ENCODE data around the gene CHD6. TPM values are rescaled to one million over a fixed set of nuclear protein-coding genes. Genes with fewer than 3 reads are reported as not detected.

CHD6 gene
- total RNA-seq, 6 experiments from 2014 or later, result 9.3 to 24.1 (median 16.6) TPM

DNA sequence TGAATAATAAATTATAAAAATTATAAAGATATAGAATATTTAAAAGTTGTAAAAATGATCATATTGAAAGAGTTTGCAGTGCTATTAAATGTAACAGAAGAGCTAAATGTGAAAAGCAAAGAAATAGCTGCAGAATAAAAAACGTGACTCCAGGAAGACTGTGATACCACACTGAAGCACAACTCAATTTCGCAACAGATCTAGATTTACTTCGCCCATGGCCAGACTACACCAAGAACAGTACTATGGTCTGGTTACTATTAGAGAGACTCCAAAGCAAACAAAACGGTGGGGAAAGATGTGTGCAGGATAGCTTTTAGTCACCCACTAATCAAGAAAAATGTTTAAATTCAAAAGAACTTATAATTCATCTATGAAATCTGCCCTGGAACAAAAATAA lies 1.9 kb downstream of the CHD6 start:
- H3K4me1 ChIP-seq, result peaks cover 0 to 30% (median 14%) of the 10 kb centered on the region in 4 donors
- intact Hi-C loops (cut with DNase I), result no loop called here
- DNase-seq (no peak), ATAC-seq (peak in 3 of 4 donors; percentile 26 to 43 (median 33))
- no peaks in the 10 kb centered on the region for H3K36me3 ChIP-seq
- H3K27me3 ChIP-seq, result no peaks in the 10 kb centered on the region
- WGBS (ENCODE audit: insufficient coverage, low coverage, low lambda C conversion rate, missing lambda C conversion rate), result 23% methylated on average over 4 of the region's 4 CpGs
- TF ChIP-seq, protein P1, sequence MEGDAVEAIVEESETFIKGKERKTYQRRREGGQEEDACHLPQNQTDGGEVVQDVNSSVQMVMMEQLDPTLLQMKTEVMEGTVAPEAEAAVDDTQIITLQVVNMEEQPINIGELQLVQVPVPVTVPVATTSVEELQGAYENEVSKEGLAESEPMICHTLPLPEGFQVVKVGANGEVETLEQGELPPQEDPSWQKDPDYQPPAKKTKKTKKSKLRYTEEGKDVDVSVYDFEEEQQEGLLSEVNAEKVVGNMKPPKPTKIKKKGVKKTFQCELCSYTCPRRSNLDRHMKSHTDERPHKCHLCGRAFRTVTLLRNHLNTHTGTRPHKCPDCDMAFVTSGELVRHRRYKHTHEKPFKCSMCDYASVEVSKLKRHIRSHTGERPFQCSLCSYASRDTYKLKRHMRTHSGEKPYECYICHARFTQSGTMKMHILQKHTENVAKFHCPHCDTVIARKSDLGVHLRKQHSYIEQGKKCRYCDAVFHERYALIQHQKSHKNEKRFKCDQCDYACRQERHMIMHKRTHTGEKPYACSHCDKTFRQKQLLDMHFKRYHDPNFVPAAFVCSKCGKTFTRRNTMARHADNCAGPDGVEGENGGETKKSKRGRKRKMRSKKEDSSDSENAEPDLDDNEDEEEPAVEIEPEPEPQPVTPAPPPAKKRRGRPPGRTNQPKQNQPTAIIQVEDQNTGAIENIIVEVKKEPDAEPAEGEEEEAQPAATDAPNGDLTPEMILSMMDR (IDR thresholded peaks at IDR 0.05), result no peak
- no peak for TF ChIP-seq POLR2A (IDR thresholded peaks at IDR 0.05)
- no peak overlapping the region for H3K4me3 ChIP-seq
- no peak overlapping the region for H3K27ac ChIP-seq
- no peaks in the 10 kb centered on the region for H3K9me3 ChIP-seq

DNA sequence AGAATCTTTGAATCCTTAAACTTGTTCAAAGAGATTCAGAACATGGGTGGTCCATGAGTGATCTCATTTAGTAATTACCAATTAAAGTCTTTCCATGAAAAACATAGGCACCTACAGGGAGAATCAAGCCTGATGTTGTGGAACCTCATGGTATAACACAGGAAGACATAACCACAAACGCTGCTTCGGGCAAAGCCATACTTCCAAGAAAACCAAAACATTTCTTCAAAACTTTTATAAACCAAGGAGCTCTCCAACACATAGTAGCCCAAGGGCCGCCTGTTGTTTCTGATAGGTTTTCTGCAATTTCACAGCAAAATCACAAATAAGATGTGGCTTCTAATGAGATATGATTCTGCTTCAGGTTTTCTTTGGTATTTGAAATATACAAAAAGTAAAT lies 2.5 kb downstream of the CHD6 start:
- no peak overlapping the region for H3K27ac ChIP-seq
- no peaks in the 10 kb centered on the region for H3K36me3 ChIP-seq
- intact Hi-C loops (cut with DNase I), result no loop called here
- 64% methylated on average over 3 of the region's 3 CpGs for WGBS (ENCODE audit: insufficient coverage, low coverage, low lambda C conversion rate, missing lambda C conversion rate)
- no peak overlapping the region for H3K4me3 ChIP-seq
- no peaks in the 10 kb centered on the region for H3K9me3 ChIP-seq
- no peaks in the 10 kb centered on the region for H3K27me3 ChIP-seq
- DNase-seq, result no peak
- no peak for ATAC-seq
- H3K4me1 ChIP-seq, result peaks cover 0 to 30% (median 14%) of the 10 kb centered on the region in 4 donors
- no peak for TF ChIP-seq POLR2A (IDR thresholded peaks at IDR 0.05)
- TF ChIP-seq, protein P1 (IDR thresholded peaks at IDR 0.05), result no peak

DNA sequence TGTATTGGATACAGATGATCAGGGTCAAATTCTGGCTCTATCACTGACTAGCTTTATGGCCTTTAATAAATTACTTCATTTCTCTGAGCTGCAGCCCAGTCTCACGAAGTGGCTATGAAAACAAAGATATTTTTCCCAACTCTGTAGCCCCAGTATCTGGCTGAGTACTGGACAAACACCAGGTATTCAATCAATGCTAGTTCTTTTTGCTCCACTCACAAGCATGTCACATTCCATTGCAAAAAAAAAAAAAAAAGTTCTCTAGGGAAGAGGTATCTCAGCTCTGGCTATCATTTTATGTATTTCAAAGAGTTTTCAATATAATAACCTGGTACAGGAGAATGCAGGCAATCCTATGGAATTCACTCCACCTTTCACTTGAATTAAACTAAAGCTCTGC lies 3.1 kb downstream of the CHD6 start:
- Histone ChIP-seq H3K4me1 (peaks cover 0 to 30% (median 14%) of the 10 kb centered on the region in 4 donors), H3K36me3 (no peaks in the 10 kb centered on the region)
- 30% methylated on average over 1 of the region's 1 CpG for WGBS (ENCODE audit: insufficient coverage, low coverage, low lambda C conversion rate, missing lambda C conversion rate)

DNA sequence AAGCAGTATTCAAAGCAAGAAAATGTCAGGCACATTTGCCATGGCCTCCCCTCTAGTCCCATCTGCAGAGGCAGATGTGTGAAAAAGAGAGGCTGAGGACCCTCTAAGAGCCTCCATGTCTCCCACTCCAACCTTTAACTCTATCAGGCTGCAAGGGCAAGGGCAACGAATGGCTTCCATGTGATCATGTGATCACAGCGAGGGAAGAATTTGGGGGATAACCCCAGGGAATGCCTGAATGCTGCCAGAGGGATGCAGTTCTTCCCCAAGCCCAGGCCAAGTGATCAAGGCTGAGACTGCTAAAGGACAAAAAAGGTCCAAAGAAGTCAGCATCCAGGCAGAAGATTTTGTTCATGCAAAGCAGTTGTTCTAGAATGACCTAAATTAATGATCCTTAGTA lies 4.9 kb downstream of the CHD6 start:
- ATAC-seq, result no peak
- no peak overlapping the region for H3K27ac ChIP-seq
- H3K4me1 ChIP-seq, result peaks cover 0 to 30% (median 14%) of the 10 kb centered on the region in 4 donors
- H3K27me3 ChIP-seq, result no peaks in the 10 kb centered on the region
- H3K4me3 ChIP-seq, result no peak overlapping the region
- no peak for DNase-seq
- TF ChIP-seq, protein P1 (IDR thresholded peaks at IDR 0.05), result no peak
- 69% methylated on average over 2 of the region's 2 CpGs for WGBS (ENCODE audit: insufficient coverage, low coverage, low lambda C conversion rate, missing lambda C conversion rate)
- intact Hi-C loops (cut with DNase I), result no loop called here
- H3K9me3 ChIP-seq, result no peaks in the 10 kb centered on the region
- H3K36me3 ChIP-seq, result no peaks in the 10 kb centered on the region

More for the DNA sequence above, 3.1 kb downstream of the CHD6 start:
- intact Hi-C loops (cut with DNase I), result no loop called here
- no peak overlapping the region for H3K27ac ChIP-seq
- no peak for DNase-seq
- H3K27me3 ChIP-seq, result no peaks in the 10 kb centered on the region
- no peak for ATAC-seq
- no peak overlapping the region for H3K4me3 ChIP-seq
- H3K9me3 ChIP-seq, result no peaks in the 10 kb centered on the region
- no peak for TF ChIP-seq POLR2A (IDR thresholded peaks at IDR 0.05)
- TF ChIP-seq, protein P1 (IDR thresholded peaks at IDR 0.05), result no peak

GRCh38 chr20:41609474-41609873 lies 8.7 kb downstream of the CHD6 start:
- 64% methylated on average over 3 of the region's 3 CpGs for WGBS (ENCODE audit: insufficient coverage, low coverage, low lambda C conversion rate, missing lambda C conversion rate)
- ATAC-seq, result no peak
- Histone ChIP-seq H3K4me1 (peaks cover 0 to under 1% (median 0%) of the 10 kb centered on the region in 4 donors), H3K27me3 (no peaks in the 10 kb centered on the region), H3K4me3 (no peak overlapping the region), H3K9me3 (no peaks in the 10 kb centered on the region), H3K27ac (no peak overlapping the region), H3K36me3 (no peaks in the 10 kb centered on the region)
- DNase-seq, result no peak
- intact Hi-C loops (cut with DNase I), result no loop called here
- no peak for TF ChIP-seq POLR2A (IDR thresholded peaks at IDR 0.05)
- TF ChIP-seq, protein P1 (IDR thresholded peaks at IDR 0.05), result no peak

Measured in right lobe of liver (tissue), 6 donors.